Neutrophil (primary cell): ENCODE measurements around the gene KRTAP5-1.
"Not testable (repeated sequence)": the region's sequence is repeated elsewhere in the genome, so short reads cannot be mapped to it uniquely, and the experiment has no call there.

Experiments used
- H3K27ac ChIP-seq: fragments of 200-600 bp; sonication (generic); 2 replicates; pipeline ENCODE4 v1.5.1; 2016; ENCODE audit warnings: mild to moderate bottlenecking, moderate library complexity
- H3K27me3 ChIP-seq: fragments of 200-600 bp; sonication (generic); 2 replicates; pipeline ENCODE4 v1.6.0; 2016; ENCODE audit warnings: mild to moderate bottlenecking
- H3K36me3 ChIP-seq: fragments of 200-600 bp; sonication (generic); 2 replicates; pipeline ENCODE4 v1.5.1; 2017
- H3K4me1 ChIP-seq, 2 experiments: fragments of 200-600 bp in 1 of 2; sonication (generic) in 1 of 2; 1 replicate in 1 of 2; 2 replicates in 1 of 2; pipeline versions ENCODE4 v1.5.1 to v1.6.1; 2013 to 2016; ENCODE audit warnings: low read depth in 1 of 2, low read length in 1 of 2, mild to moderate bottlenecking in 1 of 2, moderate library complexity in 1 of 2; ENCODE audit not compliant: control insufficient read depth in 1 of 2, insufficient read depth in 1 of 2
- H3K4me3 ChIP-seq, 2 experiments: fragments of 200-600 bp in 1 of 2; sonication (generic) in 1 of 2; 1 replicate in 1 of 2; 2 replicates in 1 of 2; pipeline ENCODE4 v1.5.1; 2013 to 2016; ENCODE audit warnings: low read depth in 1 of 2, low read length in 1 of 2, mild to moderate bottlenecking in 1 of 2, moderate library complexity in 1 of 2
- H3K9me3 ChIP-seq: fragments of 200-600 bp; sonication (generic); 2 replicates; pipeline ENCODE4 v1.5.1; 2016
- CTCF ChIP-seq: fragments of 200-600 bp; sonication (generic); IDR thresholded peaks from 2 replicates; pipeline ENCODE4 v1.5.1; 2016; ENCODE audit warnings: antibody characterized with exemption

The KRTAP5-1 gene

DNA sequence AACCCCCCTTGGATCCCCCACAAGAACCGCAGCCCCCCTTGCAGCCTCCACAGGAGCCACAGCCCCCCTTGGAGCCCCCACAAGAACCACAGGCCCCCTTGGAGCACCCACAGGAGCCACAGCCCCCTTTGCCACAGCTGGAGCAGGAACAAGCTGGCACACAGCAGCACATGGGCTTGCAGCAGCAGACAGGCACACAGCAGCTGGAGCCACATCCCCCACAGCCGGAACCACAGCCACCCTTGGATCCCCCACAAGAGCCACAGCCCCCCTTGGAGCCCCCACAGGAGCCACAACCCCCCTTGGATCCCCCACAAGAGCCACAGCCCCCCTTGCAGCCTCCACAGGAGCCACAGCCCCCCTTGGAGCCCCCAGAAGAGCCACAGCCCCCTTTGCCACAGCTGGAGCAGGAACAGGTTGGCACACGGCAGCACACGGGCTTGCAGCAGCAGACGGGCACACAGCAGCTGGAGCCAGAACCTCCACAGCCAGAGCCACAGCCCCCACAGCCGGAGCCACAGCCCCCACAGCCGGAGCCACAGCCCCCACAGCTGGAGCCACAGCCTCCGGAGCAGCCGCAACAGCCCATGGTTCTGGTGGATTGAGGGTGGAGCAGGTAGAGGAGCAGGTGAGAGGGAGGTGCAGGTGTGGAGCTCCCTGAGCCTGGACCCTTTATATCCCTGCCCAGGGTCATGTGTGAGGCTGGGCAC lies at the start of gene KRTAP5-1:
KRTAP5-1 (minus strand) TSS at position 623 of the 710 bp plus-strand sequence; CDS start at position 589, 34 bp downstream.
- not testable (repeated sequence) for H3K27ac ChIP-seq, H3K9me3 ChIP-seq, H3K4me1 ChIP-seq, H3K4me3 ChIP-seq, H3K36me3 ChIP-seq
- H3K27me3 ChIP-seq: peaks cover 57% of the 10 kb centered on the region

- no peaks in the 10 kb centered on the region for H3K36me3 ChIP-seq
- H3K4me1 ChIP-seq: no peaks in the 10 kb centered on the region
- peaks cover 43% of the 10 kb centered on the region for H3K27me3 ChIP-seq
- TF ChIP-seq CTCF: no peak
- no peak overlapping the region for H3K27ac ChIP-seq
- no peaks in the 10 kb centered on the region for H3K9me3 ChIP-seq
- H3K4me3 ChIP-seq: no peak overlapping the region
Observed at GRCh38 chr11:1633864-1634263, 48.8 kb upstream of the KRTAP5-1 start.

DNA sequence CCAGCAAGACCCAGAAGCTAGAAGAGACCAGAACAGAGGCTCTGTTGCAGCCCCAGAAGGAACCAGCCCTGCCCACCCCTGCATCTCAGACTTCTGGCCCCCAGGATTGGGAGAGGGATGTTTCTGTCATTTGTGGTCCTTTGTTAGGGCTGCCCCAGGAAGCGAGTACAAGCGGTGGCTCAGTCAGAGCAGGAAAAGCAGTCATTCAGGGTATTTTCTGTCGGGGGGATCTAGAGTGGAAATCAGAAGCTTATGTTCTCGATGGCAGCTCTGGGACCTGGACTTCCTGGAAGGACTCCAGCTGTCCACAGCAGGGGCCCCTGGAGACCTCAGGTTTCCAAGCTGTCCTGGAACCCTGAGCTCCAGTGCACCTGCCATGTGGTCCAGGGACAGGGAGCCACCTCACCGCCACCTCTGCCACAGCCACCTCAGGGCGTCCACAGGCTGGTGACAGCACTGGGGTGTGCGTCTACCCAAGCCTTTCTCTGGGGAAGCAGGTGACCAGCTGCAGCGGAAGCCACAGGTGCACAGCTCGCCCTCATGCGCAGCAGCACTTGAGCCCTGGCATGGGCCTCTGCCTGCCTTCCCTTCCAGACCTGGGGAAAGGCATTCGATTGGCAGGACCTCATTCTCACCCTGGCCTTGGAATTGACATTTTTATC lies 47.1 kb upstream of the KRTAP5-1 start:
- no peak overlapping the region for H3K4me3 ChIP-seq
- no peaks in the 10 kb centered on the region for H3K9me3 ChIP-seq
- H3K36me3 ChIP-seq: no peaks in the 10 kb centered on the region
- H3K4me1 ChIP-seq: no peaks in the 10 kb centered on the region
- H3K27ac ChIP-seq: no peak overlapping the region
- TF ChIP-seq CTCF: no peak
- peaks cover 50% of the 10 kb centered on the region for H3K27me3 ChIP-seq

- no peaks in the 10 kb centered on the region for H3K36me3 ChIP-seq
- no peak overlapping the region for H3K27ac ChIP-seq
- H3K4me3 ChIP-seq: no peak overlapping the region
- no peaks in the 10 kb centered on the region for H3K9me3 ChIP-seq
- TF ChIP-seq CTCF: no peak
- no peaks in the 10 kb centered on the region for H3K4me1 ChIP-seq
- H3K27me3 ChIP-seq: peaks cover 55% of the 10 kb centered on the region
Observed at GRCh38 chr11:1631066-1631568, 46.0 kb upstream of the KRTAP5-1 start.

DNA sequence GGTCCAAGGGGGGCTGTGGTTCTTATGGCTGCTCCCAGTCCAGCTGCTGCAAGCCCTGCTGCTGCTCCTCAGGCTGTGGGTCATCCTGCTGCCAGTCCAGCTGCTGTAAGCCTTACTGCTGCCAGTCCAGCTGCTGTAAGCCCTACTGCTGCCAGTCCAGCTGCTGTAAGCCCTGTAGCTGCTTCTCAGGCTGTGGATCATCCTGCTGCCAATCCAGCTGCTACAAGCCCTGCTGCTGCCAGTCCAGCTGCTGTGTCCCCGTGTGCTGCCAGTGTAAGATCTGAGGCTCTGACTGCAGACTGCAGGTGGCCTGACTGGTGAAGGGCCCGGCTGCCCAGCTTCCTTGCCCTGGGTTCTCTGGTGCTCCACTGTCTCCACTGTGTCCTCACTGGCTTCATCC lies 45.2 kb upstream of the KRTAP5-1 start:
- Histone ChIP-seq H3K4me3 (no peak overlapping the region), H3K36me3 (no peaks in the 10 kb centered on the region), H3K9me3 (no peaks in the 10 kb centered on the region), H3K27ac (no peak overlapping the region), H3K4me1 (no peaks in the 10 kb centered on the region), H3K27me3 (peaks cover 60% of the 10 kb centered on the region)
- no peak for TF ChIP-seq CTCF
